A549 (cell line): ENCODE results near the gene KLHL29. TPM values are rescaled to one million over a fixed set of nuclear protein-coding genes. Genes with fewer than 3 reads are reported as not detected.

Source experiments
- ATAC-seq, 2 experiments: fragments of 200-7000 bp in 1 of 2; fragments of >200 bp in 1 of 2; cut with Nextera tagmentation in 1 of 2; cut with Tn5 transposase in 1 of 2; 3 replicates each; pipeline versions ENCODE4 v1.8.0 to v1.9.1; 2018 to 2020; ENCODE audit warnings: mild to moderate bottlenecking in 1 of 2, moderate library complexity in 1 of 2
- CTCF ChIA-PET: fragments of 300-600 bp; sonication (Branson Sonifier 250); formaldehyde crosslinking; extraction: SDS; loops from one replicate; lab custom pipeline; 2021; ENCODE audit warnings: antibody characterized with exemption, inconsistent platforms; lab: Yijun Ruan, JAX
- POLR2A ChIA-PET: fragments of 350-600 bp; formaldehyde crosslinking; extraction: SDS; loops from one replicate; lab custom pipeline; 2021; ENCODE audit warnings: antibody characterized with exemption, inconsistent platforms; lab: Yijun Ruan, JAX
- DNase-seq, 2 experiments: peaks; one replicate each; pipeline versions ENCODE4 v3.0.0 to v3.0.0-alpha.2; 2011 to 2016; ENCODE audit warnings: low read depth in 1 of 2, low spot score in 1 of 2
- FAIRE-seq: peaks from 2 replicates; lab custom pipeline; 2011; peaks lifted over from hg19 to GRCh38; lab: Jason Lieb, UNC
- H3K27ac ChIP-seq, 2 experiments: fragments of >200 bp; sonication (Bioruptor Twin); formaldehyde crosslinking; 3 replicates each; pipeline ENCODE4 v1.5.1; 2016 to 2017
- H3K4me1 ChIP-seq: fragments of >200 bp; sonication (Bioruptor Twin); formaldehyde crosslinking; 3 replicates; pipeline ENCODE4 v1.6.1; 2016
- H3K4me2 ChIP-seq: fragments of >200 bp; sonication (Bioruptor Twin); formaldehyde crosslinking; 3 replicates; pipeline ENCODE4 v1.6.1; 2016
- H3K4me3 ChIP-seq: fragments of >200 bp; sonication (Bioruptor Twin); formaldehyde crosslinking; 3 replicates; pipeline ENCODE4 v1.5.1; 2016
- H3K9me3 ChIP-seq: fragments of >200 bp; sonication (Bioruptor Twin); formaldehyde crosslinking; 3 replicates; pipeline ENCODE4 v1.6.1; 2016
- BHLHE40 ChIP-seq: IDR thresholded peaks from 2 replicates; pipeline ENCODE4 v1.6.1; 2012; ENCODE audit warnings: low read depth, low read length, inconsistent platforms
- CBX2 ChIP-seq: fragments of 200-600 bp; sonication (generic); IDR thresholded peaks from 2 replicates; pipeline ENCODE4 v1.6.1; 2016; ENCODE audit warnings: low read depth, mild to moderate bottlenecking, borderline replicate concordance
- CHD2 ChIP-seq: fragments of 150-350 bp; IDR thresholded peaks from 2 replicates; pipeline ENCODE4 v1.6.1; 2014; ENCODE audit warnings: low read length; ENCODE audit not compliant: partially characterized antibody
- CHD4 ChIP-seq: fragments of 200-600 bp; sonication (generic); IDR thresholded peaks from 2 replicates; pipeline ENCODE4 v1.6.1; 2016; ENCODE audit warnings: antibody characterized with exemption, mild to moderate bottlenecking, borderline replicate concordance
- EHF ChIP-seq: fragments of 250-450 bp; sonication (Bioruptor Pico); IDR thresholded peaks from 2 replicates; pipeline ENCODE4 v1.5.0; 2020; ENCODE audit warnings: mild to moderate bottlenecking
- EP300 ChIP-seq, 2 experiments: fragments of >200 bp; sonication (Bioruptor Twin); formaldehyde crosslinking; IDR thresholded peaks; 2 replicates in 1 of 2; 3 replicates in 1 of 2; pipeline ENCODE4 v1.6.1; 2016 to 2017
- FOXS1 ChIP-seq: fragments of 250-450 bp; sonication (Bioruptor Pico); IDR thresholded peaks from 2 replicates; pipeline ENCODE4 v1.5.0; 2020; ENCODE audit warnings: mild to moderate bottlenecking, moderate library complexity
- HOXA7 ChIP-seq: fragments of 250-450 bp; sonication (Bioruptor Pico); IDR thresholded peaks from 2 replicates; pipeline ENCODE4 v1.5.0; 2020; ENCODE audit warnings: mild to moderate bottlenecking, moderate library complexity
- JUN ChIP-seq, 2 experiments: fragments of >200 bp; sonication (Bioruptor Twin); formaldehyde crosslinking; IDR thresholded peaks; 2 replicates in 1 of 2; 3 replicates in 1 of 2; pipeline ENCODE4 v1.6.1; 2016 to 2017
- JUNB ChIP-seq: fragments of >200 bp; sonication (Bioruptor Twin); formaldehyde crosslinking; IDR thresholded peaks from 2 replicates; pipeline ENCODE4 v1.6.1; 2016
- MAFK ChIP-seq: fragments of 450-650 bp; IDR thresholded peaks from 2 replicates; pipeline ENCODE4 v1.6.1; 2014; ENCODE audit not compliant: partially characterized antibody
- PHF8 ChIP-seq: fragments of 200-600 bp; sonication (generic); IDR thresholded peaks from 2 replicates; pipeline ENCODE4 v1.6.1; 2016; ENCODE audit warnings: low read depth, mild to moderate bottlenecking, antibody characterized with exemption, moderate library complexity, borderline replicate concordance
- POLR2A ChIP-seq: IDR thresholded peaks from 2 replicates; pipeline ENCODE4 v1.6.1; 2012; ENCODE audit warnings: mild to moderate bottlenecking, low read length
- RAD21 ChIP-seq, 2 experiments: fragments of >200 bp in 1 of 2; sonication (Bioruptor Twin) in 1 of 2; formaldehyde crosslinking in 1 of 2; IDR thresholded peaks in 1 of 2; conservative IDR thresholded peaks in 1 of 2; 2 replicates in 1 of 2; 3 replicates in 1 of 2; pipeline ENCODE4 v1.6.1; 2012 to 2018; ENCODE audit warnings: inconsistent platforms in 1 of 2
- RARB ChIP-seq: fragments of 250-450 bp; sonication (Bioruptor Pico); IDR thresholded peaks from 2 replicates; pipeline ENCODE4 v1.8.0; 2021; ENCODE audit warnings: mild to moderate bottlenecking, moderate library complexity
- RNF2 ChIP-seq: fragments of 200-600 bp; sonication (generic); IDR thresholded peaks from 2 replicates; pipeline ENCODE4 v1.6.1; 2016; ENCODE audit warnings: low read depth, mild to moderate bottlenecking, antibody characterized with exemption, moderate library complexity, borderline replicate concordance
- TFCP2L1 ChIP-seq: fragments of 250-450 bp; sonication (Bioruptor Pico); IDR thresholded peaks from 2 replicates; pipeline ENCODE4 v1.5.0; 2021; ENCODE audit warnings: mild to moderate bottlenecking
- ZFP36 ChIP-seq: fragments of 450-650 bp; IDR thresholded peaks from 2 replicates; pipeline ENCODE4 v1.6.1; 2014; ENCODE audit warnings: borderline replicate concordance; ENCODE audit not compliant: partially characterized antibody
- WGBS: methylation state at CpG from one replicate; pipeline ENCODE4 v1.1.6; 2017; ENCODE audit errors: missing lambda C conversion rate; 5-methylcytosine and 5-hydroxymethylcytosine counted together
- polyA plus RNA-seq, 4 experiments: library from polyadenylated mRNA; depleted of rRNA in 3 of 4; stranded (reverse); fragments of >200 nt; fragmentation: RNase III in 1 of 4; extraction: RNeasy Plus Mini Kit Qiagen cat#74134 plus additional on column Dnase treatment in 1 of 4; gene quantifications; 2 replicates in 3 of 4; 3 replicates in 1 of 4; pipeline ENCODE4 v1.2.3, GENCODE V29; 2011 to 2017
- TF ChIP-seq, protein P1 (sequence below): fragments of >200 bp; sonication (Bioruptor Twin); formaldehyde crosslinking; IDR thresholded peaks from 3 replicates; pipeline ENCODE4 v1.5.1; 2016
- TF ChIP-seq, protein P2 (sequence below): fragments of 250-450 bp; sonication (Bioruptor Pico); IDR thresholded peaks from 2 replicates; pipeline ENCODE4 v1.5.0; 2020; ENCODE audit warnings: low read depth, mild to moderate bottlenecking, moderate library complexity
- TF ChIP-seq, protein P3 (sequence below): fragments of 450-650 bp; IDR thresholded peaks from 2 replicates; pipeline ENCODE4 v1.6.1; 2014; ENCODE audit warnings: antibody characterized with exemption
- TF ChIP-seq, protein P4 (sequence below): IDR thresholded peaks from 2 replicates; pipeline ENCODE4 v1.6.1; 2012

The KLHL29 gene
- polyA plus RNA-seq, 2 of the 4 experiments (the other 2 are of a cell fraction): 1.3 to 2.5 TPM

DNA sequence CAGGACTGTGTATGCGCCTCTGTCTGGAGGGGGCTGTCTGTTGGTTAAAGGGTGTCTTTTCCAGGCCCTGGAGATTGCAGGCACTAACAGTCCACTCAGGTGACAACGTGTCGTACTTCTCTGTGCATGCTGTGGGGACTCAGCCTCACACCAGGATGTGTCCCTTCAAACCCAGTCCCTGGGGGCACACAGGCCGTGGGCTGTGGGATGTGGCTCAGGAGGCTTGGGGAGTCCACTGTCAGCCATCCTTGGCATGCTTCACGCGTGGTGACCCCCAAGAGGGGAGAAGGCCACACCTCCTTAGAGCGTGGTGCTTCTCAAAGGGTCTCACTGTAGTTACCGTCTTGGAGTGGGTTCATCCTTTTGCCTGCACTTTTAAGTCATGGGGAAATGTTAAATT is 127.8 kb downstream of the KLHL29 start:
- no peak for TF ChIP-seq CBX2
- no peak for TF ChIP-seq JUNB
- no peak for TF ChIP-seq MAFK
- TF ChIP-seq, protein P1, sequence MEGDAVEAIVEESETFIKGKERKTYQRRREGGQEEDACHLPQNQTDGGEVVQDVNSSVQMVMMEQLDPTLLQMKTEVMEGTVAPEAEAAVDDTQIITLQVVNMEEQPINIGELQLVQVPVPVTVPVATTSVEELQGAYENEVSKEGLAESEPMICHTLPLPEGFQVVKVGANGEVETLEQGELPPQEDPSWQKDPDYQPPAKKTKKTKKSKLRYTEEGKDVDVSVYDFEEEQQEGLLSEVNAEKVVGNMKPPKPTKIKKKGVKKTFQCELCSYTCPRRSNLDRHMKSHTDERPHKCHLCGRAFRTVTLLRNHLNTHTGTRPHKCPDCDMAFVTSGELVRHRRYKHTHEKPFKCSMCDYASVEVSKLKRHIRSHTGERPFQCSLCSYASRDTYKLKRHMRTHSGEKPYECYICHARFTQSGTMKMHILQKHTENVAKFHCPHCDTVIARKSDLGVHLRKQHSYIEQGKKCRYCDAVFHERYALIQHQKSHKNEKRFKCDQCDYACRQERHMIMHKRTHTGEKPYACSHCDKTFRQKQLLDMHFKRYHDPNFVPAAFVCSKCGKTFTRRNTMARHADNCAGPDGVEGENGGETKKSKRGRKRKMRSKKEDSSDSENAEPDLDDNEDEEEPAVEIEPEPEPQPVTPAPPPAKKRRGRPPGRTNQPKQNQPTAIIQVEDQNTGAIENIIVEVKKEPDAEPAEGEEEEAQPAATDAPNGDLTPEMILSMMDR: no peak
- ATAC-seq: no peak
- Histone ChIP-seq H3K4me1 (no peaks in the 10 kb centered on the region), H3K27ac (no peak overlapping the region), H3K4me2 (no peak overlapping the region), H3K9me3 (no peaks in the 10 kb centered on the region), H3K4me3 (no peak overlapping the region)
- 61% methylated on average over 7 of the region's 8 CpGs for WGBS
- no peak for DNase-seq
- FAIRE-seq: no peak
- POLR2A ChIA-PET: no interaction called here
- CTCF ChIA-PET: interaction anchor here (1.6 kb wide), 1 partner anchor 9 kb away, joined by 4 read pairs; no protein-coding TSS in a partner anchor

DNA sequence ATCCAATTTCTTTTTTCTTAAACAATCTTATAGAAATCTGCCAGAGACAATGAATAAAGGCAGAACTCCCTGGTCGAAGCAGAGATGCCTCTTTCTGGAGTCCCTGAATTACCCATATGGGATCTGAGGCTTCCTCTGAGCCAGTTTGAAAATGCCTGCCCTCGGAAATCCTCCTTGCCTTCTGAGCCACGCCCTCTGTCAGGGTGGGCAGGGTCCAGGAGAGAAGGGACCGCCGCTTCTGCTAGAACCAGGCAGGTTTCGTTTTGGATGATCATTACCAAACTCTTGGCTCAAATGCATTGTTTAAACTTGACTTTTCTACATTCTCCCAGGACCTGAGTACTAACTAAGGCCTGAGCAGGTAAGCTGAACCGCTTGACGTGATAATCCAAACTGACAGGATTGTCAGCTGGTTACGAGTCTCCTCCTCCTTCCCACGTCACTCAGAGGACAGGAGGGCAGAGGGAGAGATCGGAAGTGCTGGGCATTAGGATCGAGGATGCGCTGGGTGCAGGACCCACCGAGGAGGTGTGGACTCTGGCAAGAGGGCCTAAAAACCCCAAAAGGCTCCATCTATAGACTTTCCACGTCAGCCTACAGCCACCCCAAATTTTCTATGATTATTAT is 128.4 kb downstream of the KLHL29 start:
- H3K27ac ChIP-seq: no peak overlapping the region
- ChIA-PET POLR2A (interaction anchor here (0.6 kb wide), 1 partner anchor 13 kb away, joined by 3 read pairs; no protein-coding TSS in a partner anchor), CTCF (interaction anchor here (1.6 kb wide), 1 partner anchor 8 kb away, joined by 4 read pairs; no protein-coding TSS in a partner anchor)
- TF ChIP-seq PHF8: no peak
- no peak for TF ChIP-seq ZFP36
- TF ChIP-seq CHD4: no peak
- TF ChIP-seq JUN (IDR thresholded peaks at IDR 0.05): no peak
- TF ChIP-seq FOXS1 (CRISPR knock-in tag): no peak
- TF ChIP-seq RNF2: no peak
- no peak for TF ChIP-seq EHF (CRISPR knock-in tag)
- TF ChIP-seq RAD21 (conservative IDR thresholded peaks at IDR 0.05 in 1 of 2, IDR thresholded peaks at IDR 0.05 in 1 of 2): no peak
- no peak overlapping the region for H3K4me2 ChIP-seq
- no peaks in the 10 kb centered on the region for H3K9me3 ChIP-seq
- ATAC-seq (no peak), FAIRE-seq (no peak), DNase-seq (no peak)
- no peaks in the 10 kb centered on the region for H3K4me1 ChIP-seq
- H3K4me3 ChIP-seq: no peak overlapping the region
- 61% methylated on average over 15 of the region's 15 CpGs for WGBS

DNA sequence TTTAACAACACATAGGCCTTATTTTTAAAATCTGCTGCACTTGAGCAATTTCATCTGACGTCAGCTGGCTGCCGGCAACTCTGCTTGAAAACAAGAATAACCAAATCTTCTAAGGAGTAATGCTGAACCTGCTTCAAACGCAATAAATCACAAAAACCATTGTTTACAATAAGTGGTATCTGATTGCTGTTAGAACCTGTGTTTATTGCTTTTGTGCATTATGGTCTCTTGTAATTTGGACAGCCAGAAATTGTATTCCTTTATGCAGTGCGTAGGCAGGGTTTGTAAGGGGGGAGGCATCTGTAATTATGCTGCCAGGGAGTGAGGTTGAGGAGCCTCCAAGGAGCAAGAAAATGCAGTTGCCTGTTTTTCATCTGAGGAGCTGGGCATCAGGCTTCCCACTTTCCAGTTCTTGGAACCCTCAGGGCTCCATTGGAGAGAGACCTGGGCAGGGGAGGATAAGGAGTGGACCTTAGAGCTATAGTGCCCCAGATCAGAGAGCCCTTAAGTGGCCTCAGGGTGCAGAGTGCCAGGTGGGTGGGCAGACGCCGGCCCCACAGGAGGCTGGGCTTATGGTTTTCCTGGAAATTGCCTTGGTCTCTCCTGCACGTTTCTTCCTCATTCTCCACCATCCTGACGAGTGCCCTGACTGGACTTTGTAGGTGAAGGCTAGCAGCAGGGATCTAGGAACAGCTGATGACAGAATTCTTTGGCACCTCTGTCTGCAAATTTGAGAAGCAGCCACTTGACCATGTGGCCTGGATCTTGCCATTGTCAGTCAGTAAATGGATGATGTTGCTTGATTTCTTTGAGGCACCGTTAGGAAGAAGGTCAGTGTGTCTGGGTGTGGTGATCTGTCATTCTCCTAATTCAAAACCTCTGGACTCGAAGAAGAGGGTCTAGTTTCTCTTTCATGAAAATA is 129.2 kb downstream of the KLHL29 start:
- H3K4me1 ChIP-seq: no peaks in the 10 kb centered on the region
- CTCF ChIA-PET: no interaction called here
- WGBS: 64% methylated on average over 10 of the region's 10 CpGs
- no peak for FAIRE-seq
- H3K27ac ChIP-seq: no peak overlapping the region
- DNase-seq: no peak
- H3K9me3 ChIP-seq: no peaks in the 10 kb centered on the region
- H3K4me3 ChIP-seq: no peak overlapping the region
- no peak for ATAC-seq
- H3K4me2 ChIP-seq: no peak overlapping the region
- POLR2A ChIA-PET: interaction anchor here (0.6 kb wide), 1 partner anchor 12 kb away, joined by 3 read pairs; no protein-coding TSS in a partner anchor
- TF ChIP-seq HOXA7 (CRISPR knock-in tag): no peak
- TF ChIP-seq RARB (CRISPR knock-in tag): no peak
- no peak for TF ChIP-seq CHD2
- TF ChIP-seq RAD21 (conservative IDR thresholded peaks at IDR 0.05 in 1 of 2, IDR thresholded peaks at IDR 0.05 in 1 of 2): no peak
- TF ChIP-seq, protein P2, sequence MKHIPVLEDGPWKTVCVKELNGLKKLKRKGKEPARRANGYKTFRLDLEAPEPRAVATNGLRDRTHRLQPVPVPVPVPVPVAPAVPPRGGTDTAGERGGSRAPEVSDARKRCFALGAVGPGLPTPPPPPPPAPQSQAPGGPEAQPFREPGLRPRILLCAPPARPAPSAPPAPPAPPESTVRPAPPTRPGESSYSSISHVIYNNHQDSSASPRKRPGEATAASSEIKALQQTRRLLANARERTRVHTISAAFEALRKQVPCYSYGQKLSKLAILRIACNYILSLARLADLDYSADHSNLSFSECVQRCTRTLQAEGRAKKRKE (CRISPR knock-in tag): no peak
- no peak for TF ChIP-seq TFCP2L1 (CRISPR knock-in tag)
- TF ChIP-seq POLR2A: no peak
- TF ChIP-seq EP300 (IDR thresholded peaks at IDR 0.05): no peak
- TF ChIP-seq, protein P3, sequence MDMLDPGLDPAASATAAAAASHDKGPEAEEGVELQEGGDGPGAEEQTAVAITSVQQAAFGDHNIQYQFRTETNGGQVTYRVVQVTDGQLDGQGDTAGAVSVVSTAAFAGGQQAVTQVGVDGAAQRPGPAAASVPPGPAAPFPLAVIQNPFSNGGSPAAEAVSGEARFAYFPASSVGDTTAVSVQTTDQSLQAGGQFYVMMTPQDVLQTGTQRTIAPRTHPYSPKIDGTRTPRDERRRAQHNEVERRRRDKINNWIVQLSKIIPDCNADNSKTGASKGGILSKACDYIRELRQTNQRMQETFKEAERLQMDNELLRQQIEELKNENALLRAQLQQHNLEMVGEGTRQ: no peak
- TF ChIP-seq, protein P1: no peak
- TF ChIP-seq BHLHE40: no peak
- TF ChIP-seq, protein P4, sequence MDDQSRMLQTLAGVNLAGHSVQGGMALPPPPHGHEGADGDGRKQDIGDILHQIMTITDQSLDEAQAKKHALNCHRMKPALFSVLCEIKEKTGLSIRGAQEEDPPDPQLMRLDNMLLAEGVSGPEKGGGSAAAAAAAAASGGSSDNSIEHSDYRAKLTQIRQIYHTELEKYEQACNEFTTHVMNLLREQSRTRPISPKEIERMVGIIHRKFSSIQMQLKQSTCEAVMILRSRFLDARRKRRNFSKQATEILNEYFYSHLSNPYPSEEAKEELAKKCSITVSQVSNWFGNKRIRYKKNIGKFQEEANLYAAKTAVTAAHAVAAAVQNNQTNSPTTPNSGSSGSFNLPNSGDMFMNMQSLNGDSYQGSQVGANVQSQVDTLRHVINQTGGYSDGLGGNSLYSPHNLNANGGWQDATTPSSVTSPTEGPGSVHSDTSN: no peak
